TTC549 (cell line): Measurements from ENCODE around the gene FBXW7.
"Not testable (repeated sequence)": the region's sequence is repeated elsewhere in the genome, so short reads cannot be mapped to it uniquely, and the experiment has no call there.

Source experiments
- FAIRE-seq: peaks from 2 replicates; lab custom pipeline; 2012; peaks lifted over from hg19 to GRCh38; lab: Jason Lieb, UNC

Gene FBXW7

GRCh38 chr4:152535903-152536544, at the start of gene FBXW7:
Gene FBXW7 (minus strand): TSS chr4:152536092. CDS start chr4:152411803, 124,289 bp downstream.
- peak; percentile 17 for FAIRE-seq

- no peak for FAIRE-seq
Measured at GRCh38 chr4:152585023-152585441, 49.1 kb upstream of the FBXW7 start.

GRCh38 chr4:152581536-152582160, 45.8 kb upstream of the FBXW7 start:
- no peak for FAIRE-seq

- FAIRE-seq = no peak
Measured at GRCh38 chr4:152579916-152580315, 44.0 kb upstream of the FBXW7 start.

GRCh38 chr4:152579107-152579764, 43.3 kb upstream of the FBXW7 start:
- no peak for FAIRE-seq

GRCh38 chr4:152578670-152579069, 42.8 kb upstream of the FBXW7 start:
- FAIRE-seq = no peak

GRCh38 chr4:152577708-152578396, 42.0 kb upstream of the FBXW7 start:
- no peak for FAIRE-seq

GRCh38 chr4:152575533-152575932, 39.6 kb upstream of the FBXW7 start:
- no peak for FAIRE-seq

GRCh38 chr4:152573861-152574260, 38.0 kb upstream of the FBXW7 start:
- no peak for FAIRE-seq

GRCh38 chr4:152572417-152573086, 36.7 kb upstream of the FBXW7 start:
- FAIRE-seq = no peak

- no peak for FAIRE-seq
Measured at GRCh38 chr4:152571770-152572169, 35.9 kb upstream of the FBXW7 start.

- no peak for FAIRE-seq
Measured at GRCh38 chr4:152571296-152571695, 35.4 kb upstream of the FBXW7 start.

GRCh38 chr4:152565333-152565732, 29.4 kb upstream of the FBXW7 start:
- no peak for FAIRE-seq

- no peak for FAIRE-seq
Measured at GRCh38 chr4:152564336-152564735, 28.4 kb upstream of the FBXW7 start.

GRCh38 chr4:152563209-152563608, 27.3 kb upstream of the FBXW7 start:
- FAIRE-seq = no peak

GRCh38 chr4:152559641-152560040, 23.7 kb upstream of the FBXW7 start:
- FAIRE-seq = no peak

- no peak for FAIRE-seq
Measured at GRCh38 chr4:152558396-152558795, 22.5 kb upstream of the FBXW7 start.

GRCh38 chr4:152556834-152557233, 20.9 kb upstream of the FBXW7 start:
- no peak for FAIRE-seq

- FAIRE-seq = no peak
Measured at GRCh38 chr4:152556283-152556682, 20.4 kb upstream of the FBXW7 start.

- FAIRE-seq = no peak
Measured at GRCh38 chr4:152554742-152555141, 18.9 kb upstream of the FBXW7 start.

GRCh38 chr4:152550687-152551086, 14.8 kb upstream of the FBXW7 start:
- not testable (repeated sequence) for FAIRE-seq

GRCh38 chr4:152545088-152545487, 9.2 kb upstream of the FBXW7 start:
- no peak for FAIRE-seq
